Thymus (tissue), 11 donors: ENCODE results near the gene LHX3. TPM values are rescaled to one million over a fixed set of nuclear protein-coding genes. Genes with fewer than 3 reads are reported as not detected.

Source experiments
- DNase-seq, 9 donors: peaks; one replicate each; pipeline ENCODE4 v3.0.0-alpha.2; 2013; ENCODE audit warnings: low spot score in 9 of 9, low read depth in 6 of 9, missing footprints in 1 of 9
- H3K27ac ChIP-seq, 2 donors: one replicate each; pipeline ENCODE4 v1.5.1; 2013; ENCODE audit warnings: control low read depth in 1 of 2, low read depth in 1 of 2, low read length in 1 of 2, mild to moderate bottlenecking in 1 of 2, moderate library complexity in 1 of 2
- H3K27me3 ChIP-seq, 2 donors: one replicate each; pipeline ENCODE4 v1.5.1; 2013; ENCODE audit warnings: low read length in 1 of 2; ENCODE audit not compliant: control insufficient read depth in 2 of 2, insufficient read depth in 1 of 2
- H3K36me3 ChIP-seq, 2 donors: one replicate each; pipeline ENCODE4 v1.5.1; 2013; ENCODE audit warnings: low read length in 1 of 2, mild to moderate bottlenecking in 1 of 2, moderate library complexity in 1 of 2; ENCODE audit not compliant: control insufficient read depth in 2 of 2, insufficient read depth in 2 of 2
- H3K4me1 ChIP-seq, 2 donors: one replicate each; pipeline ENCODE4 v1.5.1; 2013; ENCODE audit warnings: low read length in 2 of 2; ENCODE audit not compliant: control insufficient read depth in 2 of 2, insufficient read depth in 2 of 2
- H3K4me3 ChIP-seq, 2 donors: one replicate each; pipeline ENCODE4 v1.5.1; 2013; ENCODE audit warnings: low read length in 2 of 2, control low read depth in 1 of 2, mild to moderate bottlenecking in 1 of 2
- H3K9me3 ChIP-seq, 2 donors: one replicate each; pipeline ENCODE4 v1.5.1; 2013; ENCODE audit warnings: low read length in 1 of 2, mild to moderate bottlenecking in 1 of 2; ENCODE audit not compliant: control insufficient read depth in 2 of 2, insufficient read depth in 1 of 2
- WGBS: extraction: QIAGEN DNeasy Blood & Tissue Kit; methylation state at CpG from one replicate; pipeline ENCODE4 v1.1.7; 2013; 5-methylcytosine and 5-hydroxymethylcytosine counted together
- polyA plus RNA-seq: library from polyadenylated mRNA; stranded (reverse); fragments of 200-250 nt; gene quantifications from one replicate; pipeline ENCODE4 v1.2.3, GENCODE V29; 2013
- total RNA-seq: library from RNA; stranded (reverse); fragments of 120-200 nt; gene quantifications from one replicate; pipeline ENCODE4 v1.2.4, GENCODE V29; 2013
- donor health status: healthy.

The LHX3 gene
- total and polyA plus RNA-seq, 2 donors, result 0.09 to 0.23 TPM

- Histone ChIP-seq H3K27ac (peak overlapping the region in 1 of 2 donors; percentile 36), H3K36me3 (peaks cover 27 to 40% of the 10 kb centered on the region in 2 donors), H3K4me3 (no peak overlapping the region), H3K27me3 (no peaks in the 10 kb centered on the region), H3K9me3 (no peaks in the 10 kb centered on the region), H3K4me1 (peaks cover 0 to 8% of the 10 kb centered on the region in 2 donors)
- peak in 1 of 9 donors; percentile 34 for DNase-seq
- 93% methylated on average over 19 of the region's 19 CpGs for WGBS
Measured at GRCh38 chr9:136225366-136225747, 20.4 kb upstream of the LHX3 start.

- no peak overlapping the region for H3K27ac ChIP-seq
- H3K27me3 ChIP-seq, result no peaks in the 10 kb centered on the region
- 96% methylated on average over 30 of the region's 30 CpGs for WGBS
- peaks cover 0 to 8% of the 10 kb centered on the region in 2 donors for H3K4me1 ChIP-seq
- no peak for DNase-seq
- peaks cover 27 to 45% of the 10 kb centered on the region in 2 donors for H3K36me3 ChIP-seq
- H3K4me3 ChIP-seq, result no peak overlapping the region
- no peaks in the 10 kb centered on the region for H3K9me3 ChIP-seq
Measured at GRCh38 chr9:136223871-136224640, 19.1 kb upstream of the LHX3 start.

GRCh38 chr9:136222906-136223285, 18.0 kb upstream of the LHX3 start:
- Histone ChIP-seq H3K36me3 (peaks cover 38 to 56% of the 10 kb centered on the region in 2 donors), H3K27ac (no peak overlapping the region), H3K27me3 (no peaks in the 10 kb centered on the region), H3K4me3 (no peak overlapping the region), H3K4me1 (peaks cover 0 to 8% of the 10 kb centered on the region in 2 donors), H3K9me3 (no peaks in the 10 kb centered on the region)
- WGBS, result 98% methylated on average over 13 of the region's 13 CpGs
- no peak for DNase-seq

- DNase-seq, result no peak
- Histone ChIP-seq H3K4me1 (peaks cover 0 to 8% of the 10 kb centered on the region in 2 donors), H3K27ac (no peak overlapping the region), H3K4me3 (no peak overlapping the region), H3K27me3 (no peaks in the 10 kb centered on the region), H3K36me3 (peaks cover 40 to 57% of the 10 kb centered on the region in 2 donors), H3K9me3 (no peaks in the 10 kb centered on the region)
- WGBS, result 98% methylated on average over 38 of the region's 38 CpGs
Measured at GRCh38 chr9:136222166-136222905, 17.4 kb upstream of the LHX3 start.

- 98% methylated on average over 15 of the region's 15 CpGs for WGBS
- Histone ChIP-seq H3K27ac (no peak overlapping the region), H3K4me3 (no peak overlapping the region), H3K9me3 (no peaks in the 10 kb centered on the region), H3K4me1 (no peaks in the 10 kb centered on the region), H3K27me3 (no peaks in the 10 kb centered on the region), H3K36me3 (peaks cover 47 to 61% of the 10 kb centered on the region in 2 donors)
- no peak for DNase-seq
Measured at GRCh38 chr9:136220017-136220729, 15.2 kb upstream of the LHX3 start.

- Histone ChIP-seq H3K4me1 (no peaks in the 10 kb centered on the region), H3K36me3 (peaks cover 54 to 68% of the 10 kb centered on the region in 2 donors), H3K27ac (no peak overlapping the region), H3K27me3 (no peaks in the 10 kb centered on the region), H3K4me3 (no peak overlapping the region), H3K9me3 (peaks cover 0 to 3% of the 10 kb centered on the region in 2 donors)
- WGBS, result 96% methylated on average over 13 of the region's 13 CpGs
- DNase-seq, result no peak
Measured at GRCh38 chr9:136219276-136219675, 14.3 kb upstream of the LHX3 start.

GRCh38 chr9:136218673-136219072, 13.7 kb upstream of the LHX3 start:
- peaks cover 54 to 67% of the 10 kb centered on the region in 2 donors for H3K36me3 ChIP-seq
- no peaks in the 10 kb centered on the region for H3K4me1 ChIP-seq
- no peak overlapping the region for H3K4me3 ChIP-seq
- DNase-seq, result no peak
- no peaks in the 10 kb centered on the region for H3K27me3 ChIP-seq
- peaks cover 0 to 3% of the 10 kb centered on the region in 2 donors for H3K9me3 ChIP-seq
- no peak overlapping the region for H3K27ac ChIP-seq
- 97% methylated on average over 15 of the region's 15 CpGs for WGBS

GRCh38 chr9:136218271-136218670, 13.3 kb upstream of the LHX3 start:
- H3K4me1 ChIP-seq, result no peaks in the 10 kb centered on the region
- no peak overlapping the region for H3K27ac ChIP-seq
- H3K36me3 ChIP-seq, result peaks cover 54 to 67% of the 10 kb centered on the region in 2 donors
- 98% methylated on average over 16 of the region's 16 CpGs for WGBS
- H3K27me3 ChIP-seq, result no peaks in the 10 kb centered on the region
- no peak for DNase-seq
- no peak overlapping the region for H3K4me3 ChIP-seq
- peaks cover 0 to 3% of the 10 kb centered on the region in 2 donors for H3K9me3 ChIP-seq
